ENCODE data around the gene LCTL.

GRCh38 chr15:66595931-66596545 is 30.2 kb upstream of the LCTL start:
- TF ChIP-seq CTCF (conservative IDR thresholded peaks at IDR 0.05; ENCODE audit: low read depth, low read length), result no peak
- TF ChIP-seq EZH2 (IDR thresholded peaks at IDR 0.05; ENCODE audit: borderline replicate concordance, low read depth, low read length, poor library complexity, severe bottlenecking), result no peak

Measured in A673 (cell line).